HUES64 (cell line): ENCODE measurements around the gene GAS2L2.
"Not testable (repeated sequence)": the region's sequence is repeated elsewhere in the genome, so short reads cannot be mapped to it uniquely, and the experiment has no call there.

Experiments used
- H3K27ac ChIP-seq: 2 replicates; pipeline ENCODE4 v1.7.0; 2013; ENCODE audit warnings: low read depth, low read length, inconsistent platforms
- H3K27me3 ChIP-seq: 2 replicates; pipeline ENCODE4 v1.6.1; 2013; ENCODE audit warnings: mild to moderate bottlenecking, low read length; ENCODE audit not compliant: insufficient read depth
- H3K36me3 ChIP-seq: 2 replicates; pipeline ENCODE4 v1.6.1; 2013; ENCODE audit warnings: mild to moderate bottlenecking, low read length; ENCODE audit not compliant: insufficient read depth
- H3K4me1 ChIP-seq: 2 replicates; pipeline ENCODE4 v1.6.1; 2013; ENCODE audit warnings: mild to moderate bottlenecking, low read length, moderate library complexity; ENCODE audit not compliant: insufficient read depth
- H3K4me3 ChIP-seq: 2 replicates; pipeline ENCODE4 v1.5.1; 2013; ENCODE audit warnings: mild to moderate bottlenecking, low read length, moderate library complexity
- H3K9ac ChIP-seq: 2 replicates; pipeline ENCODE4 v1.6.1; 2013; ENCODE audit warnings: mild to moderate bottlenecking, low read depth, low read length
- H3K9me3 ChIP-seq: 2 replicates; pipeline ENCODE4 v1.6.1; 2013; ENCODE audit warnings: low read depth, low read length; ENCODE audit not compliant: insufficient read depth
- WGBS: fragments of 150-250, 120-280 bp; methylation state at CpG from one replicate; pipeline ENCODE4 v1.1.7; 2013; ENCODE audit warnings: missing lambda C conversion rate; 5-methylcytosine and 5-hydroxymethylcytosine counted together

Gene GAS2L2

DNA sequence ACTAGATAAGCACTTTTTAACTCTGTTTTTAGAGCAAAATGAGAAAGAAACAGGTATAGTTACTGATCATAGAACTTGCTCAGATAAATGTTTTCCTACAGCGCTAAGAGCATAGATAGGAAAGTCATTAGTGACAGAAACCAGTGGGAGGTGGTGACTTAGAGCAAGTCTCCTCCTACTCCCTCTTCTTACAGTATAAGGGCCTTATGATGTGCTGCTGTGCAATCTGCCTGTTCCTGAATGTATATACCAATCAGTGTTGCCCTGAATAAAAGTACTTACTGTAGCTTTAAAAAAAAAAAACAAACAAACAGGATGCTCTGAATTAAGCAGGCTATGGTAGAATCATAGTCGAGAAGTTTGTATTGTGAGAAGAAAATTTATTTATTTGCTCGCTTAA, 44.9 kb downstream of the GAS2L2 start:
- Histone ChIP-seq H3K27me3 (no peaks in the 10 kb centered on the region), H3K27ac (no peak overlapping the region), H3K4me3 (no peak overlapping the region), H3K9me3 (no peaks in the 10 kb centered on the region), H3K9ac (no peak overlapping the region), H3K4me1 (no peaks in the 10 kb centered on the region), H3K36me3 (peaks cover 41% of the 10 kb centered on the region)
- 92% methylated on average over 2 of the region's 3 CpGs for WGBS

DNA sequence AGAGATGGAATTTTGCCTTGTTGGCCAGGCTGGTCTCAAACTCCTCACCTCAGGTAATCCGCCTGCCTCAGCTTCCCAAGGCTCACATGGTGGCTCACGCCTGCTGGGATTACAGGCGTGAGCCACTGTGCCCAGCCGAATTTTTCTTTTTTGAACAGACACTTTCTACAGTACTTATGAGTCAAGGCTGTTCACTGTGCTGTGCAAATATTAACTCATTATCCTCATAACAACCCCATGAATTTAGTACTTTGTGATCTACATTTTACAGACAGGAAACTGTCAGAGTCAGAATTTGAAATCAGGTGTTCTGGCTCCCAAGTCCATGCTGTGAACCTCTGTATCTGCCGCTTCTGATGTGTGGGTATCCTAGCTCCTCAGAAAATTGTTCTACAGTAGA, 47.3 kb downstream of the GAS2L2 start:
- peaks cover 22% of the 10 kb centered on the region for H3K36me3 ChIP-seq
- no peaks in the 10 kb centered on the region for H3K27me3 ChIP-seq
- no peak overlapping the region for H3K9ac ChIP-seq
- H3K4me3 ChIP-seq, result no peak overlapping the region
- WGBS, result 76% methylated on average over 5 of the region's 5 CpGs
- no peaks in the 10 kb centered on the region for H3K4me1 ChIP-seq
- no peak overlapping the region for H3K27ac ChIP-seq
- H3K9me3 ChIP-seq, result no peaks in the 10 kb centered on the region; the same call in 1 of the 2 replicates

GRCh38 chr17:35705230-35705629, 47.8 kb downstream of the GAS2L2 start:
- Histone ChIP-seq H3K4me1 (no peaks in the 10 kb centered on the region), H3K27ac (no peak overlapping the region), H3K27me3 (no peaks in the 10 kb centered on the region), H3K9ac (no peak overlapping the region), H3K9me3 (no peaks in the 10 kb centered on the region; the same call in 1 of the 2 replicates), H3K36me3 (peaks cover 17% of the 10 kb centered on the region), H3K4me3 (no peak overlapping the region)
- WGBS, result no CpG with 5 or more reads among the region's 1 CpG

- not testable (repeated sequence) for H3K4me1 ChIP-seq, H3K9ac ChIP-seq, H3K36me3 ChIP-seq, H3K27ac ChIP-seq, H3K9me3 ChIP-seq, H3K4me3 ChIP-seq, H3K27me3 ChIP-seq
- WGBS, result 98% methylated on average over 2 of the region's 2 CpGs
Observed at GRCh38 chr17:35703308-35703707, 49.7 kb downstream of the GAS2L2 start.

GRCh38 chr17:35701491-35701890, 51.5 kb downstream of the GAS2L2 start:
- Histone ChIP-seq H3K27ac (no peak overlapping the region), H3K9ac (no peak overlapping the region), H3K36me3 (peaks cover 13% of the 10 kb centered on the region; the same call in 1 of the 2 replicates), H3K9me3 (no peaks in the 10 kb centered on the region; the same call in 1 of the 2 replicates), H3K4me3 (no peak overlapping the region), H3K4me1 (no peaks in the 10 kb centered on the region), H3K27me3 (no peaks in the 10 kb centered on the region)
- 92% methylated on average over 5 of the region's 5 CpGs for WGBS

DNA sequence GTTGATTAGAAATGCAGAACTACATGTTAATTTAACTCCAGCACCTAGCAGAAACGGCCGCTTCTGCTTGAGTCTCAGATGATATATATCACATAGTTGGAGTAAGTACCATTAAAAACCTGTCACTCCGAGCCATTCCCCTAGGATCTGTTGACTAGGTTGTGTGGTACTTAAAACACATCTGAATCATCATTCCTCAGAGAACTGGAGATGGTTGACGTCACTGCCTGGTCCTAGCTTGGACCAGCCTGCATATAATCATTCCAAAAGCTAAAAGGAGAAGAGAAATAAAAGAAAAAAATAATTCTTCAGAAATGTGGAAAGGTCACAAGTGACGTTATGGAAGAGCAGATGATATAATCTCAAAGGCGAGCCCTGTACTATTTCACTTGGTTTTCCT, 52.9 kb downstream of the GAS2L2 start:
- no peak overlapping the region for H3K4me3 ChIP-seq
- WGBS, result 92% methylated on average over 4 of the region's 6 CpGs
- peaks cover 23% of the 10 kb centered on the region for H3K36me3 ChIP-seq
- no peaks in the 10 kb centered on the region; the same call in 1 of the 2 replicates for H3K9me3 ChIP-seq
- H3K4me1 ChIP-seq, result 0 out of 2 replicates have a peak, but pooled peaks cover 5% of the 10 kb centered on the region
- H3K27me3 ChIP-seq, result no peaks in the 10 kb centered on the region
- H3K27ac ChIP-seq, result no peak overlapping the region
- H3K9ac ChIP-seq, result no peak overlapping the region

DNA sequence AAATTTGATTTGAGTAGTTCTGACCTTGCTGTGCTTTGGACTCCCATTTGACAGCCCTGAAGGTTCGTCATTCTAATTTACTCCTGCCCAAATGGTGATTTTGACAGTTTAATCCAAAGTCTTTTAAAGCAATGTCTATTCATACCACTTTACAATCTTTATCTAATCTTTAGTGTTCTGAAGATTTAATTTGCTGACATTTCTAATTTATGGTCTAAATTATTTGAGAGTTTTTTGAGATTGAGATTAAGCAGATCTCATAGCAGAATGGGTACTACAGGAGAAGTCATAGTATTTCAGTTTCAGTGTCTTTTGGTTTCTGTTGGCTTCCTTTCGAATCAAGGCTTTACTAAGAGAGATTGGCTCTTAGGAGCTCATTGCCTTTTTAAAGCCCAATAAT, 54.2 kb downstream of the GAS2L2 start:
- no peaks in the 10 kb centered on the region; the same call in 1 of the 2 replicates for H3K9me3 ChIP-seq
- H3K36me3 ChIP-seq, result peaks cover 36% of the 10 kb centered on the region
- no peaks in the 10 kb centered on the region for H3K27me3 ChIP-seq
- H3K27ac ChIP-seq, result no peak overlapping the region
- no peak overlapping the region for H3K9ac ChIP-seq
- WGBS, result 93% methylated on average over 2 of the region's 2 CpGs
- no peak overlapping the region for H3K4me3 ChIP-seq
- 0 out of 2 replicates have a peak, but pooled peaks cover 7% of the 10 kb centered on the region for H3K4me1 ChIP-seq

DNA sequence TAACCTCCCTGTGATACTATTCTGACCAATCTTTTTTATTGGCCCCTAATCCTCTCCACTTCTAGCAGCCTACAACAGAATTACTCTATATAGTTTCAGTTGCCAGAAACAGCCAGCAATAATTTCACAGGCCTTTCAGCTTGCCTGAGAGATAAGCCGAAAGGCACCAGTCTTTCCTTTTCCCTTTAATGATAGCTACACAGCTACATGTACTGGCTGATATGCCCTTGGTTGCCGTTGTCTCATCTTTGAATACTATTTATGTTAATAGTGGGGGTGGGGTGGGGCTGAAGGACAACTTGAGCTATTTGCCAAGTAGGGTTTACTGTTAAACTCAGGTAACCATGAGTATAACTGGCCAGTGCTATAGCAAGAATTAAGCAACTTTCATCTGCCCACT, 57.4 kb downstream of the GAS2L2 start:
- H3K27ac ChIP-seq, result no peak overlapping the region
- H3K9me3 ChIP-seq, result no peaks in the 10 kb centered on the region
- H3K36me3 ChIP-seq, result peaks cover 61% of the 10 kb centered on the region
- no peak overlapping the region for H3K4me3 ChIP-seq
- 90% methylated on average over 2 of the region's 2 CpGs for WGBS
- H3K4me1 ChIP-seq, result peaks cover 11% of the 10 kb centered on the region; the same call in 1 of the 2 replicates
- no peak overlapping the region for H3K9ac ChIP-seq
- H3K27me3 ChIP-seq, result no peaks in the 10 kb centered on the region

- H3K4me1 ChIP-seq, result peaks cover 11% of the 10 kb centered on the region; the same call in 1 of the 2 replicates
- 94% methylated on average over 2 of the region's 2 CpGs for WGBS
- no peak overlapping the region for H3K9ac ChIP-seq
- H3K9me3 ChIP-seq, result no peaks in the 10 kb centered on the region
- H3K27ac ChIP-seq, result no peak overlapping the region
- no peak overlapping the region for H3K4me3 ChIP-seq
- H3K27me3 ChIP-seq, result no peaks in the 10 kb centered on the region
- peaks cover 67% of the 10 kb centered on the region for H3K36me3 ChIP-seq
Observed at GRCh38 chr17:35694906-35695305, 58.1 kb downstream of the GAS2L2 start.
